ENCODE results near the gene RBCK1. TPM values are rescaled to one million over a fixed set of nuclear protein-coding genes. Genes with fewer than 3 reads are reported as not detected.

RBCK1 gene
- total and polyA plus RNA-seq, 4 donors = 52.8 to 118 (median 67.0) TPM

DNA sequence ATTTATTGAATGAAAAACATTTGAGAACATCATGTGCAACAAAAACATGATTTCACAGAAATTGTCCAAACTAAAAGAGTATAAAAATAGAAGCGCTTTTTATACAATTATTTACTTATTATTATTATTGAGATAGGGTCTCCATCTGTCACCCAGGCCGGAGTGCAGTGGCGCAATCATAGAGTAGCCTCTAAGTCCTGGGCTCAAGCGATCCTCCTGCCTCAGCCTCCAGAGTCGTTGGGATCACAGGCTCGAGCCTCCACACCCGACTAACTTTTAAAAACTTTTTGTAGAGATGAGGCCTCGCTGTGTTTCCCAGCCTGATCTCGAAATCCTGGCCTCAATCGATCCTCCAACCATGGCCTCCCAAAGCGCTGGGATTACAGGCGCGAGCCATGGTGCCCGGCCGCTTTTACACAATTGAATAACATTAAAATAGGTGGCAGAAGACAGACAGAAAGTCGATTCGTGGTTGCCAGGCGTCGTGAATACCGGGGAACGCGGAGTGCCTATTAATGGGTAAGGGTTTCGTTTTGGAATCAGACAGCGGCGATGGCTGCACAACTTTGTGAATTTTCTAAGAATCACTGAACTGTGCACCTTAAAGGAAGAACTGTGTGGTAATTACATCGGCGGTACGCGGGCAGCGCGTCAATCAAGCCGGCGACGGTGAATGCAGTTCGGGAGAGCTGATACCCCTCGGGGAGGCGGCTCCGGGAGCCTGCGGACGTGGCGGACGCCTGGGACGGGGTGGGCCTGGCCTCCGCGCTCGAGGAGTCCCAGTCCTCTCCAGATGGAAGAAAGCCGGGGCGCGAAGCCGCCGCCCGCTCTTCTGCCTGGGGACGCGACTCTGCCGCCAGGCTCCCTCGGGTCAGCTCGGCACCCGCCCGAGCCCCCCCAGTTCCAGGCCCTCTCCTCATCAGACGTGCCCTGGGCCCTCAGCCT, 53.4 kb downstream of the RBCK1 start:
- H3K4me3 ChIP-seq (ENCODE audit: low read length in 2 of 2) = peak overlapping the region; percentile 76 to 99
- intact Hi-C loops (cut with DNase I) = loop anchor here in 1 of 2 donors (5.0 kb wide), 1 partner anchor 54 kb away; the partner anchor contains the start of gene RBCK1
- no peaks in the 10 kb centered on the region for H3K27me3 ChIP-seq (ENCODE audit: control insufficient read depth in 1 of 2, insufficient read depth in 2 of 2, low read length in 1 of 2)
- peak overlapping the region; percentile 57 to 76 for H3K27ac ChIP-seq (ENCODE audit: low read depth in 1 of 2, low read length in 2 of 2)
- WGBS, 2 donors = 7 to 8% methylated on average over 58 to 60 of the region's 60 CpGs
- H3K4me1 ChIP-seq (ENCODE audit: control insufficient read depth in 1 of 2, insufficient read depth in 2 of 2, low read length in 2 of 2) = peaks cover 2 to 3% of the 10 kb centered on the region in 2 donors
- H3K9me3 ChIP-seq (ENCODE audit: control insufficient read depth, low read length) = no peaks in the 10 kb centered on the region
- peaks cover 0 to 2% of the 10 kb centered on the region in 2 donors for H3K36me3 ChIP-seq (ENCODE audit: control insufficient read depth in 1 of 2, insufficient read depth in 2 of 2, low read length in 1 of 2)
- ATAC-seq (ENCODE audit: low FRiP score) = peak; percentile 68
- DNase-seq = peak; percentile 75 to 88

DNA sequence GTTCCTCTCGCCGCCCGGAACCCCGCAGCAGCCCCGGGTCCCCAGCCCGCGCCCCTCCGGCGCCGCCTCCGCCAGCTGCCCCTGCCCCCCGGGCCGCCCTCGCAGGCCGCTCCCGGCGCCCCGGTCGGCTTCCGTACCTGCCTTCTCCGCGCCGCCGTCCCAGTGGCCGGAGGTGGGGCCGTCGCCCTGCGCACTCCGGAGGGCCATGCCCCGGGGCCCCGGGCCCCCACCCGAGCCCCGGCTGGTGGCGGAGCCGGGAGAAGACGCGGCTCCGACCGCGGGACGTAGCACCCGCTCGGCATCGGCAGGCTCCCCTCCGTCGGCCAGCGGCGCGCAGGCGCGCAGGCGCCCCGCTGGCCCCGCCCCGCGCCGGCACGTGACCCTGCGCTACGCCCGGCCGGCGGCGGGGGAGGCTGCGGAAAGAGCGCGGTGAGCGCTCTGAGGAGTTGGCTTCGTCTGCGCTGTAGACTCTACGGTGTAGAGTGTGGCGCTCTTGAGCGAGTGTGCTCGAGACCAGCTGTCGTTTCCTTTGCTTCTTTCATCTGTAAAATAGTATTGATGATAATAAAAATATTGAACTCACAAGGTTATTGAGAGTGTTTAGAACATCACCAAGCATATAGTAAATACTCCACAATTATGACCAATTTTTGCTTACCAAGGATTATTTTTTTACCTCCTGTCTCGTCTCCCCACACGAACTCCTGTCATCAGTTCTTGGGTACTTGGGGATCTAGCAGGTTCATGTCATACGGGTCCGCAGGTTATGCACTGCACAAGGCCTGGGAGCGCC, 54.3 kb downstream of the RBCK1 start, which contains the start of gene TBC1D20:
TBC1D20 (minus strand) TSS at position 335 of the 793 bp plus-strand sequence; CDS start at position 207, 128 bp downstream.
- ATAC-seq (ENCODE audit: low FRiP score) (peak; percentile 98), DNase-seq (peak; percentile 90 to 94)
- H3K36me3 ChIP-seq (ENCODE audit: control insufficient read depth in 1 of 2, insufficient read depth in 2 of 2, low read length in 1 of 2) = peaks cover 0 to 2% of the 10 kb centered on the region in 2 donors
- 1% methylated on average over 46 to 80 of the region's 80 CpGs for WGBS, 2 donors
- H3K4me1 ChIP-seq (ENCODE audit: control insufficient read depth in 1 of 2, insufficient read depth in 2 of 2, low read length in 2 of 2) = peaks cover 2 to 3% of the 10 kb centered on the region in 2 donors
- intact Hi-C loops (cut with DNase I) = loop anchor here in 1 of 2 donors (5.0 kb wide), 1 partner anchor 55 kb away; the partner anchor contains the start of gene RBCK1
- H3K4me3 ChIP-seq (ENCODE audit: low read length in 2 of 2) = peak within 1 kb of the TSS; percentile 76 to 99
- H3K9me3 ChIP-seq (ENCODE audit: control insufficient read depth, low read length) = no peaks in the 10 kb centered on the region
- H3K27me3 ChIP-seq (ENCODE audit: control insufficient read depth in 1 of 2, insufficient read depth in 2 of 2, low read length in 1 of 2) = no peaks in the 10 kb centered on the region
- H3K27ac ChIP-seq (ENCODE audit: low read depth in 1 of 2, low read length in 2 of 2) = peak within 1 kb of the TSS; percentile 57 to 76

DNA sequence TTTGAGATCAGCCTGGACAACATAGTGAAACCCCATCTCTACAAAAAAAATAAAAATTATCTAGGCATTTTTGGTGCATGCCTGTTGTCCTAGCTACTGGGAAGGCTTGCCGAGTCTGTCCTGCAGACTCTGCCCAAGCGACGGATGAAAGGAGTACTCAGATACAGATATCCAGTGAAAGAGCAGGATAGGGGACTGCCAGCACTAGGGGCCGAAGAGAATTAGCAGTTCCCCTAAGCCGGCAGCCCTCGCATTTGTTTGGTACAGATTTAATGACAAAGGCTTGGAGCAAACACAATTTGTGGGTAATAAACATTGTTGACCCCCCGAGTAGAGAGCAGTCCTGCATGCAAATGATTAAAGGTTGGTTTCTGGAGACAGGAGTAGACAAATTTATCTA, 59.7 kb downstream of the RBCK1 start:
- Histone ChIP-seq H3K36me3 (ENCODE audit: control insufficient read depth in 1 of 2, insufficient read depth in 2 of 2, low read length in 1 of 2) (no peaks in the 10 kb centered on the region), H3K9me3 (ENCODE audit: control insufficient read depth, low read length) (no peaks in the 10 kb centered on the region), H3K4me3 (ENCODE audit: low read length in 2 of 2) (no peak overlapping the region), H3K4me1 (ENCODE audit: control insufficient read depth in 1 of 2, insufficient read depth in 2 of 2, low read length in 2 of 2) (no peaks in the 10 kb centered on the region), H3K27ac (ENCODE audit: low read depth in 1 of 2, low read length in 2 of 2) (no peak overlapping the region), H3K27me3 (ENCODE audit: control insufficient read depth in 1 of 2, insufficient read depth in 2 of 2, low read length in 1 of 2) (no peaks in the 10 kb centered on the region)
- WGBS, 2 donors = 81 to 88% methylated on average over 7 of the region's 7 CpGs
- DNase-seq (no peak), ATAC-seq (ENCODE audit: low FRiP score) (no peak)
- intact Hi-C loops (cut with DNase I) = no loop called here

DNA sequence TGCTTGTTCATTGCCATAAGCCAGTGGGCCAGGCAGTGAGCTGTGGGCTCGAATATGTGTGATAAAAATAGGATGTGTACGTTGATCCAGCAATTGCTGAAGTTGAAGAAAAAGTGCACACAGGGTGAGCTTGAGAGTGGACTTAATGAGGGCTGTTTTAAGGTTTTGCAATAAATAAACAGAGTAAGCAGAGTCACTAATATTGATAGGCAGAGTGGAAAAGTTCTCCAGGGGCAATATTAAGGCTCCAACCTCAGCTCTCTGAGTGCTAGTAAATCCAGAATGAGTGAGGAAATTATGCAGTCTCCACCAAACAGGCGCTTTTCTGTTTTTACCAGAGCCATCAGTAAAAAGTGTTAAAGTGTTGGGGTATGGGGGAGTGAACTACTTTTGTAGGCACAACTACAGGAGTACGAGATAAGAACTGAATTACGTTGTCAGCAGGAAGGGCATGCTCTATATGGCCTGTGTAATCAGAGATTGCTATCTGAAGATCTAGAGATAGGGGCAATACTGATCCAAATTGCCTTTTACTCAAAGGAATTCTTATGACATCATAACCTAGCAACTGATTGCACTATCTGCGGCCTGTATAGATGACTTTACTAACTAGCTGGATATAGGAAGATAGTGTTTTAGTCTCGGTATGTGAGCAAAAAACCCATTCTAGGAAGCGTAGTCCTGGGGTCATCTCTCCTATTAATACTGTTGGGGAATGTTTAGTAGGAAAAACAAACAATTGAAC, 61.8 kb downstream of the RBCK1 start:
- intact Hi-C loops (cut with DNase I) = loop anchor here in 1 of 2 donors (10.0 kb wide), 1 partner anchor 65 kb away; the partner anchor contains the start of gene RBCK1
- no peaks in the 10 kb centered on the region for H3K27me3 ChIP-seq (ENCODE audit: control insufficient read depth in 1 of 2, insufficient read depth in 2 of 2, low read length in 1 of 2)
- WGBS, 2 donors = 69% methylated on average over 8 of the region's 8 CpGs
- DNase-seq (no peak), ATAC-seq (ENCODE audit: low FRiP score) (no peak)
- no peaks in the 10 kb centered on the region for H3K4me1 ChIP-seq (ENCODE audit: control insufficient read depth in 1 of 2, insufficient read depth in 2 of 2, low read length in 2 of 2)
- H3K36me3 ChIP-seq (ENCODE audit: control insufficient read depth in 1 of 2, insufficient read depth in 2 of 2, low read length in 1 of 2) = no peaks in the 10 kb centered on the region
- H3K4me3 ChIP-seq (ENCODE audit: low read length in 2 of 2) = no peak overlapping the region
- no peaks in the 10 kb centered on the region for H3K9me3 ChIP-seq (ENCODE audit: control insufficient read depth, low read length)
- no peak overlapping the region for H3K27ac ChIP-seq (ENCODE audit: low read depth in 1 of 2, low read length in 2 of 2)

DNA sequence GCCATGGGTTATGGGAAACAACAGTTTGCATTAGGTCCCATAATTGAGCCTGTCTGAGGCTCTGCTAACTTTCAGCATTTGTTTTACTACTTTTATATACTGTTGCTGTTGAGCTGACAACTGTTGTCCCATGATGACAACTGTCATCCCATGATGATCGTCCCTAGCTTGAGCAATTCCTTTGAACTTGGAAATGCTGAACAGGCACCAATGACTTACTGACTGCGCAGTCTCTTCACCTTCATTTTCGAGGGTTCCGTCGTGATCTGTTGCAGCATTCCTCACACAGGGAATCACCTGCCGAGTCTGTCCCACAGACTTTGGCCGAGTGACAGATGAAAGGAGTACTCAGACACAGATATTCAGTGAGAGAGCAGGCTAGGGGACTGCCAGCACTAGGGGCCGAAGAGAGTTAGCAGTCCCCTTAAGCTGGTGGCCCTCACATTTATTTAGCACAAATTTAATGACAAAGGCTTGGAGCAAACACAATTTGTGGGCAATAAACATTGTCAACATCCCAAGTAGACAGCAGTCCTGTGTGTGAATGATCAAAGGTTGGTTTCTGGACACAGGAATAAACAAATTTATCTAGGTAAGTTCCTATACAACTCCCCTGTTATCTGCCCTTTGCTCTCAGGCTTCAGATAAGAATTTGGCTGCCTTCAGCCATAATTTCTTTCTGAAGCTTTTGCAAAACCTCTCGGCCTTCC, 64.2 kb downstream of the RBCK1 start:
- H3K4me1 ChIP-seq (ENCODE audit: control insufficient read depth in 1 of 2, insufficient read depth in 2 of 2, low read length in 2 of 2) = no peaks in the 10 kb centered on the region
- H3K36me3 ChIP-seq (ENCODE audit: control insufficient read depth in 1 of 2, insufficient read depth in 2 of 2, low read length in 1 of 2) = no peaks in the 10 kb centered on the region
- no peaks in the 10 kb centered on the region for H3K9me3 ChIP-seq (ENCODE audit: control insufficient read depth, low read length)
- WGBS, 2 donors = 82 to 91% methylated on average over 9 of the region's 9 CpGs
- intact Hi-C loops (cut with DNase I) = loop anchor here in 1 of 2 donors (10.0 kb wide), 1 partner anchor 67 kb away; the partner anchor contains the start of gene RBCK1
- ATAC-seq (ENCODE audit: low FRiP score) (no peak), DNase-seq (no peak)
- H3K27me3 ChIP-seq (ENCODE audit: control insufficient read depth in 1 of 2, insufficient read depth in 2 of 2, low read length in 1 of 2) = no peaks in the 10 kb centered on the region
- H3K27ac ChIP-seq (ENCODE audit: low read depth in 1 of 2, low read length in 2 of 2) = no peak overlapping the region
- no peak overlapping the region for H3K4me3 ChIP-seq (ENCODE audit: low read length in 2 of 2)

DNA sequence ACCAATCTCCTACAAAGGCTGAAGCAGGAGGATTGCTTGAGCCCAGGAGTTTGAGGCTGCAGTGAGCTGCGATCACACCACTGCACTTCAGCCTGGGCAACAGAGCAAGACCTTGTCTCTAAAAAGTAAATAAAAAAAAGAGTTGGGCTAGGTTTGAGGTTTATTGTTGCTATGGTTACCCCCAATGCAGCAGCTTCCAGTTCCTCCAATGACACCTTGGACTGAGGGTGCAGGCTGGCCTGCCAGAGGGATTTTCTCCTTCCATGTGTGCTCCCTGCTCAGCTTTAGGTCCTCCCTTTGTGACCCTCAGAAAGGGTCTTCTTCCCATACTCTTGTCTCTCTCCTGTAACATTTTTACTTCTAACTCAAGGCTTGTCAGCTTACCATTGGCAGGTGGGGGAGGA, 64.8 kb downstream of the RBCK1 start:
- Histone ChIP-seq H3K27me3 (ENCODE audit: control insufficient read depth in 1 of 2, insufficient read depth in 2 of 2, low read length in 1 of 2) (no peaks in the 10 kb centered on the region), H3K4me3 (ENCODE audit: low read length in 2 of 2) (no peak overlapping the region), H3K36me3 (ENCODE audit: control insufficient read depth in 1 of 2, insufficient read depth in 2 of 2, low read length in 1 of 2) (no peaks in the 10 kb centered on the region), H3K9me3 (ENCODE audit: control insufficient read depth, low read length) (no peaks in the 10 kb centered on the region), H3K4me1 (ENCODE audit: control insufficient read depth in 1 of 2, insufficient read depth in 2 of 2, low read length in 2 of 2) (no peaks in the 10 kb centered on the region), H3K27ac (ENCODE audit: low read depth in 1 of 2, low read length in 2 of 2) (no peak overlapping the region)
- intact Hi-C loops (cut with DNase I) = loop anchor here in 1 of 2 donors (10.0 kb wide), 1 partner anchor 68 kb away; the partner anchor contains the start of gene RBCK1
- WGBS, 2 donors = 92 to 100% methylated on average over 1 of the region's 1 CpG
- DNase-seq (no peak), ATAC-seq (ENCODE audit: low FRiP score) (no peak)

DNA sequence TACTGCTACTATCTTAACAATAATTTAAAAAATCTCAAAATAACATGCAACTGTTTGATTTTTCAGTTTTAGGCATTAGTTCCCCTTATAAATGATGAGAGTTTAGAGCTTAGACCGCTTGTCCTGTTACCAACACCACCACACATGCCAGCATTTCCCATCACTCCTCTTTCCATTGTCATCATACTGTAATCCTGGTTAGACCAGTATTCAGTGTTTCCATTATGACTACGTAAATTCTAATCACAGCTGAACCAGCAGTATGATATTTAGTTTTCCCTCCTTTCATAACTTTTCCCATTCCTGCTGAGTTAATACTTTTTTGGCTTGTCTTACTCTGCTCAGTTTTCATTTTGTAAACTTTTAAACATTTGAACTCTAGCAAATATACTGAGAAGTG, 66.5 kb downstream of the RBCK1 start:
- ATAC-seq (ENCODE audit: low FRiP score) (no peak), DNase-seq (no peak)
- Histone ChIP-seq H3K9me3 (ENCODE audit: control insufficient read depth, low read length) (no peaks in the 10 kb centered on the region), H3K4me1 (ENCODE audit: control insufficient read depth in 1 of 2, insufficient read depth in 2 of 2, low read length in 2 of 2) (no peaks in the 10 kb centered on the region), H3K27me3 (ENCODE audit: control insufficient read depth in 1 of 2, insufficient read depth in 2 of 2, low read length in 1 of 2) (no peaks in the 10 kb centered on the region), H3K27ac (ENCODE audit: low read depth in 1 of 2, low read length in 2 of 2) (no peak overlapping the region), H3K4me3 (ENCODE audit: low read length in 2 of 2) (no peak overlapping the region), H3K36me3 (ENCODE audit: control insufficient read depth in 1 of 2, insufficient read depth in 2 of 2, low read length in 1 of 2) (no peaks in the 10 kb centered on the region)
- intact Hi-C loops (cut with DNase I) = loop anchor here in 1 of 2 donors (10.0 kb wide), 1 partner anchor 70 kb away; the partner anchor contains the start of gene RBCK1
- 46 to 54% methylated on average over 2 of the region's 2 CpGs for WGBS, 2 donors

Measured in aorta (tissue), 5 donors.